ENCODE data around the gene RND3. TPM values are rescaled to one million over a fixed set of nuclear protein-coding genes. Genes with fewer than 3 reads are reported as not detected.

Gene RND3
- total and polyA plus RNA-seq, 2 donors (not counting 1 experiment from before 2014, with no cell fraction given), result not detected

GRCh38 chr2:150431561-150432311, 55.7 kb downstream of the RND3 start:
- TF ChIP-seq EZH2 (IDR thresholded peaks at IDR 0.05; ENCODE audit: borderline replicate concordance, insufficient read depth, low read depth, low read length, poor library complexity, severe bottlenecking), result no peak
- TF ChIP-seq CTCF (IDR thresholded peaks at IDR 0.05), result no peak
- H3K27ac Mint-ChIP-seq, result no peak overlapping the region
- WGBS (ENCODE audit: insufficient coverage), result 100% methylated on average over 1 of the region's 1 CpG
- Histone ChIP-seq H3K4me2 (replicated peaks; ENCODE audit: low read depth, low read length, poor library complexity, severe bottlenecking) (no peak overlapping the region), H3K27ac (ENCODE audit: low read length in 2 of 2) (no peak overlapping the region), H3K9ac (ENCODE audit: low read length) (no peak overlapping the region), H2AFZ (ENCODE audit: insufficient read depth, low read depth, low read length, poor library complexity, severe bottlenecking) (no peak overlapping the region), H3K9me3 (ENCODE audit: control extremely low read depth in 1 of 3, control insufficient read depth in 2 of 3, insufficient read depth in 1 of 3, low read length in 2 of 3) (peaks cover 0 to 3% (median 0%) of the 10 kb centered on the region in 3 donors), H4K20me1 (ENCODE audit: control insufficient read depth, insufficient read depth, low read length, poor library complexity, severe bottlenecking) (no peaks in the 10 kb centered on the region), H3K27me3 (replicated peaks in 1 of 4; ENCODE audit: control extremely low read depth in 1 of 4, control insufficient read depth in 3 of 4, insufficient read depth in 4 of 4, low read length in 3 of 4) (no peaks in the 10 kb centered on the region), H3K4me3 (ENCODE audit: control extremely low read depth in 1 of 5, extremely low read depth in 1 of 5, insufficient read depth in 1 of 5, low read depth in 2 of 5, low read length in 4 of 5) (no peak overlapping the region), H3K4me1 (ENCODE audit: control insufficient read depth in 2 of 2, insufficient read depth in 2 of 2, low read length in 2 of 2) (no peaks in the 10 kb centered on the region), H3K79me2 (ENCODE audit: control insufficient read depth, insufficient read depth, low read length) (no peaks in the 10 kb centered on the region), H3K36me3 (replicated peaks in 1 of 2; ENCODE audit: control extremely low read depth in 1 of 2, control insufficient read depth in 1 of 2, extremely low read depth in 1 of 2, insufficient read depth in 2 of 2, low read length in 1 of 2) (no peaks in the 10 kb centered on the region)
- ChIA-PET CTCF (no interaction called here), POLR2A (no interaction called here)
- intact Hi-C loops (cut with micrococcal nuclease), result no loop called here
- peaks cover 4% of the 10 kb centered on the region for H3K9me3 Mint-ChIP-seq (ENCODE audit: insufficient read depth)
- H3K4me3 Mint-ChIP-seq, result no peak overlapping the region
- H3K4me1 Mint-ChIP-seq, result no peaks in the 10 kb centered on the region
- ATAC-seq (ENCODE audit: low read depth) (no peak), DNase-seq (no peak)
- H3K27me3 Mint-ChIP-seq, result no peaks in the 10 kb centered on the region

GRCh38 chr2:150429384-150429961, 58.0 kb downstream of the RND3 start:
- 89% methylated on average over 2 of the region's 3 CpGs for WGBS (ENCODE audit: insufficient coverage)
- CTCF ChIA-PET, result no interaction called here
- no peaks in the 10 kb centered on the region for H3K27me3 Mint-ChIP-seq

More at GRCh38 chr2:150429384-150429961, 58.0 kb downstream of the RND3 start:
- Histone ChIP-seq H3K27me3 (replicated peaks in 1 of 4; ENCODE audit: control extremely low read depth in 1 of 4, control insufficient read depth in 3 of 4, insufficient read depth in 4 of 4, low read length in 3 of 4) (no peaks in the 10 kb centered on the region), H3K27ac (ENCODE audit: low read length in 2 of 2) (no peak overlapping the region), H2AFZ (ENCODE audit: insufficient read depth, low read depth, low read length, poor library complexity, severe bottlenecking) (no peak overlapping the region), H3K9ac (ENCODE audit: low read length) (no peak overlapping the region), H3K4me2 (replicated peaks; ENCODE audit: low read depth, low read length, poor library complexity, severe bottlenecking) (no peak overlapping the region), H3K36me3 (replicated peaks in 1 of 2; ENCODE audit: control extremely low read depth in 1 of 2, control insufficient read depth in 1 of 2, extremely low read depth in 1 of 2, insufficient read depth in 2 of 2, low read length in 1 of 2) (no peaks in the 10 kb centered on the region), H3K4me1 (ENCODE audit: control insufficient read depth in 2 of 2, insufficient read depth in 2 of 2, low read length in 2 of 2) (no peaks in the 10 kb centered on the region), H3K79me2 (ENCODE audit: control insufficient read depth, insufficient read depth, low read length) (no peaks in the 10 kb centered on the region), H3K9me3 (ENCODE audit: control extremely low read depth in 1 of 3, control insufficient read depth in 2 of 3, insufficient read depth in 1 of 3, low read length in 2 of 3) (peaks cover 0 to 5% (median 0%) of the 10 kb centered on the region in 3 donors), H4K20me1 (ENCODE audit: control insufficient read depth, insufficient read depth, low read length, poor library complexity, severe bottlenecking) (no peaks in the 10 kb centered on the region), H3K4me3 (ENCODE audit: control extremely low read depth in 1 of 5, extremely low read depth in 1 of 5, insufficient read depth in 1 of 5, low read depth in 2 of 5, low read length in 4 of 5) (no peak overlapping the region)
- no peaks in the 10 kb centered on the region for H3K4me1 Mint-ChIP-seq
- ATAC-seq (ENCODE audit: low read depth) (no peak), DNase-seq (no peak)
- POLR2A ChIA-PET, result no interaction called here
- TF ChIP-seq EZH2 (IDR thresholded peaks at IDR 0.05; ENCODE audit: borderline replicate concordance, insufficient read depth, low read depth, low read length, poor library complexity, severe bottlenecking) (no peak), CTCF (IDR thresholded peaks at IDR 0.05) (no peak)
- intact Hi-C loops (cut with micrococcal nuclease), result no loop called here
- no peak overlapping the region for H3K27ac Mint-ChIP-seq
- no peak overlapping the region for H3K4me3 Mint-ChIP-seq
- peaks cover 4% of the 10 kb centered on the region for H3K9me3 Mint-ChIP-seq (ENCODE audit: insufficient read depth)
